GM19023 (cell line): ENCODE measurements around the gene PHB1.
"Not testable (repeated sequence)": the region's sequence is repeated elsewhere in the genome, so short reads cannot be mapped to it uniquely, and the experiment has no call there.

Experiments
- ATAC-seq: cut with Tn5 transposase; IDR thresholded peaks from one replicate; pipeline ENCODE4 v1.9.1; 2021; ENCODE audit warnings: mild to moderate bottlenecking, moderate library complexity; ENCODE audit not compliant: unreplicated experiment

Gene PHB1

DNA sequence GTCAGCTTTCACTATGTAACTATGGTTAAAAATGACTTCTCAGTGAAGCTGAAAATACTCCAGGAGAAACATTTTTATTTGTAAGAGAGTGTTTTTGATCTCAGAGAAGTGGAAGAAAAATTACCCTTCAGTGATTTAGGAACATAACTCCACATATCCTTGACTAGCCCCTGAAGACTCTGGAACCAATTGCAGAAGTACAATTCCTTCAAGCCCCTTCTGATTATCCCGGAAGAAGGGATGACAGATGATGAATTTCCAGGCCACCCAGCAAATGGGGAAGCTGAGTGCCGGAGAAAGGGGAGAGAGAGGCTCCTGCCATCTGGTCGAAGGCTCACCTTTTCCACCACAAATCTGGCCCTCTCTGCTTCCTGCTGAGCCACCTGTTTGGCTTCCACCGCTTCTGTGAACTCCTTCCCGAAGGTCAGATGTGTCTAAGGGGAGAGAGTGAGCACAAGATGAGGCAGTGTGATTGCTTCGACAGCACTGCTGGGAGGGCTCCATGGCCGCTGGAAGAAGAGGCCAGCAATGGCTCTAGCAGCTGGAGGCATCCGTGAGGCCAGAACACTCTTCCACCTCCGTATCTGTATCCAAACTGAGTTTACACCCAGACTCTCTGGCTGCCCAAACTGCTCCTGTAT, 8.1 kb downstream of the PHB1 start:
- ATAC-seq = no peak

- no peak for ATAC-seq
These were observed 9.8 kb downstream of the PHB1 start for GRCh38 chr17:49404906-49405305.

GRCh38 chr17:49404361-49404760, 10.3 kb downstream of the PHB1 start:
- no peak for ATAC-seq

DNA sequence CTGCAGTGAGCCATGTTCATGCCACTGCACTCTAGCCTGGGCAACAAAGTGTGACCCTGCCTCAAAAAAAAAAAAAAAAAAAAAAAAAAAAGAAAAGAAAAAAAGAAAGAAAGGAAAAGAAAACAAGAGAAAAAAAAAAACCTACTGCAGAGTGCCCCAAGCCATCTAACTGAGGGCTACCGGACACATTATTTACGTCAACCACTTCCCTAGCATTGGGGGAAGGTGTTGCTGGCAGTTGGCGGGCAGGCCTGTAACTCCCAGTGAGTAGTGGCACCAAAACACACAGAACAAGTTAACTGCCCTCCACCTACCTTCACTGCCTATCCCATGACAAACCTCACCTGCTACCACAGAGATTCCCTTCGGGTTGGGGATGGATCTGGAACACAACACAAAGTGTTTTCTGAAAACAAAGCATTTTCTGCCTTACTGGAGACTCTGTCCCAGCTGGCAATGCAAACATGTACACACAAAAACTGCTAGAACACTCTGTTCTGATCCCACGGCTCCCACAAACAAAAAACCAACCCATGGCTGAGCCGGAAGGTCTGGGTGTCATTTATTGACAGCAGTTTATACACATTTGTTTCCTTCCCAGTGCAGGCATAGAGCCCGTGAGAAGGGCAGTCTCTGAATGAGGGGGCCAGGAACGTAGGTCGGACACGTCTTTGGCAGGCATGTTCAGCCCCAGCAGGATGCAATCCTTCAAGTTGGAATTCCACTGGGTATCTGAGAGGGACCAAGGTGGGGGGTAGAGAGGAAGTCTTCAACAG, 11.0 kb downstream of the PHB1 start:
- no peak for ATAC-seq

GRCh38 chr17:49402706-49403105, 12.0 kb downstream of the PHB1 start:
- no peak for ATAC-seq

GRCh38 chr17:49401971-49402611, 12.6 kb downstream of the PHB1 start:
- no peak for ATAC-seq

GRCh38 chr17:49399995-49400394, 14.7 kb downstream of the PHB1 start:
- ATAC-seq = no peak

- no peak for ATAC-seq
These were observed 17.1 kb downstream of the PHB1 start for GRCh38 chr17:49397586-49397985.

- ATAC-seq = no peak
These were observed 21.0 kb downstream of the PHB1 start for GRCh38 chr17:49393491-49394255.

- no peak for ATAC-seq
These were observed 23.9 kb downstream of the PHB1 start for GRCh38 chr17:49390548-49391324.

DNA sequence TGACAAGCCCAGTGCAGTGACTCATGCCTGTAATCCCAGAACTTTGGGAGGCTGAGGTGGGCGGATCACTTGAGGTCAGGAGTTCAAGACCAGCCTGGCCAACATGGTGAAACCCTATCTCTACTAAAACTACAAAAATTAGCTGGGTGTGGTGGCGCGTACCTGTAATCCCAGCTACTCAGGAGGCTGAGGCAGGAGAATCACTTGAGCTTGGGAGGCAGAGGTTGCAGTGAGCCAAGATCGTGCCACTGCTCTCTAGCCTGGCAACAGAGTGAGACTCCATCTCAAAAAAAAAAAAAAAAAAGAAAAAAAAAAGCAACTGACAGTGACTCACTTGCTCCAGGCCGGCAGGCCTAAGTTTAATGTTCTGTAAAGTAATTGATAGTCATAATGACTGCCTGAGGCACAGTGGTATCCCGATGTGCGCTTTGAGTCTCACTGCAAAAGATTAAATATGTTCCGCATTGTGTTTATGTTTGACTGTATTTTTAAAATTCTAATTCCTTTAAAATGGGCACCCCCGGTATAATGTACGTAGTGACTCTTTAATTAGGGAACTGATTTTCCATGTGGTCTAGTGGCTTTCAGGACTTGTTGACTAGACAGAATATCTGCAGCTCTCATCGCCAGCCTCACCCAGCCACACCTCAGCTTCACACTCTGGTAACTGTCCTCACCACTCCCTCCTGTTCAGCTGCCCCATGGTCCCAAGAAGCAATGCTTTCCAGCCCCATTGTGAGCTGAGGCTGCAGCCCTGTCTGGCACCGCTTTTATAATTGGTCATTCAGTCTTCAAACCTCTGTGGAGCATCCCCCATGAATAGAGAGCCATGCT, 25.0 kb downstream of the PHB1 start:
- not testable (repeated sequence) for ATAC-seq

DNA sequence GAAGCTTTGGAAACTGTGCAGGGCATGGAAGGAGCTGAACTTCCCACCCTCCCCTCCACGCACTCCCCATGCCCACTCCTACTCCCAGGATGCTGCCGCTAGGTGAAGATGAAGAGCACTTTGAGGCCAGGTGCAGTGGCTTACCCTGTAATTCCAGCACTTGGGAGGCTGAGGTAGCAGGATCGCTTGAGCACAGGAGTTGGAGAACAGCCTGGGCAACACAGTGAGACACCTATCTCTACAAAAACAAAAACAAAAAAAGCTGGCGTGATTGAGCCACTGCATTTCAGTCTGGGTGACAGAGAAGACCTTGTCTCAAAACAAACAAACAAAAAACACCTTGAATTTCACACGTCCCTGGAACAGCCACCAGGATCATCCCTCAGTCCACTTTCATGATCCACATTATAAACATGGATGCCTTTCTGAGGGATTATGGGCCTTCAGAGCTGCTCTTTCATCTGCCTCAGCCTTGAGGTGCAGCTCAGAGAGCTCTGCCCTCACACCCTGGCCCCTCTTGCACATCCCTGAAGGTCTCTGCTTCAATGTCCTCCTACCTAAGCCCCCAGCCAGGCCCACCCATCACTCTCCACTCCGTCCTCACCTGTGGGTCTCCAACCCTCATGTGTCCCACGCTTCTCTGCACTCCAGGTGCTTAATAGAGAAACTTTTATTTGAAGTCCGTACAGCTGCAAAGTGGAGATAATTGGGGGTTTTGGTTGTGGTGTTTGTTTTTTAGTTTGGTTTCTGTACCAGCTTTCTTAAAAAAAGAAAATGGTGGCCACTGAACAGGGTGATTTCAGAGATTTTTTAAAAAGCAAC, 25.8 kb downstream of the PHB1 start:
- ATAC-seq = no peak

DNA sequence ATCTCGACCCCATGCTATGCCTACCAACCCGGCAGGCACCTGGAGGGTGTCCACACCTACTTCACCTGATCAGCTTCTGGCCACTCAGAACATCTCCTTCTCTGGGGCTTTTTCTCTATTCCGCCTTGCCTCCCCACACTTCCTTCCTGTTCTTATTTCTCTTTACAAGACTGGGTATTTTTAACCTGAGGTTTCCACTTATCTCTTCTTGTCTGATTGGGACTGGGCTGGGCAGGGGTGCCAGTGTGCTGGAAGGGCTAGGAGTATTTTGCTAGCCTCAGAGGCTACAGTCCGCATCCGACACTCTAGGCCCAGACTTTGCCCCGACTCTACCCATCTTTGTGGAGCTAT, 26.4 kb downstream of the PHB1 start:
- ATAC-seq = no peak

DNA sequence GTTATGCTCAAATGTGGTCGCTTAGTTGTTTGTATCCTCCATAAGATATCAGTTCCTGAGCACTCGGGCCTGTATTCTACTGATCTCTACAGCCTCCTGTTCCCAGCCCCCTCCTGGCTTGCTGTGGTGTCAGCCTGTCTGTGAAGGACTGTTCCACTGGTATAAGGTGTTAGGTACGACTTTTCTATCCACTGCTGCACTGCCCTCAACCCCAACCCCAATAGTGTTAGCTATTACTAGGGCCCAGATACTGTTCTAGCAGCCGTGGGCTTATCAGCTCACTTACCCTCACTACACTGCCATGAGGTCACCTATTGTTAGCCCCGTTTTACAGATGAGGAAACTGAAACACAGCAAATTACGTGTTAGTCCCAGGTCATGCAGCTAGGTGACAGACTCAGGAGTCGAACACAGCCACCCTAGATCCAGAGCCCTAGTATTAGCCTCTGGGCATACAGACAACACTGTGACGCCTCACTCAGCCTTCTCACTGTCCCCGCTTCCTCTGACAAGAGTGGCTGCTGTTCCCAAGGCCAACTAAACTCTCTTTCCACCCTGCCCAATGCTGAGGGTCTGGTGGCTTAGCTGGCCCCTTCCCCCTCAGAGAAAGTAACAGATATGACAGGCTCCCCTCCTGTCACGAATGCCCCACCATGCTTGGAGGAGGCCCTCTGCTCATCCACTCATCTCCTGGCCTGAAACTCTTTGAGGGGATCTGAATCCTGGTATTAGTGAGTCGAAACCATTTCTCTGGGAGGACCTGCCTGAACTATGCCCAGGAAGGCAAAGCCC, 27.0 kb downstream of the PHB1 start:
- no peak for ATAC-seq

GRCh38 chr17:49386373-49386772, 28.3 kb downstream of the PHB1 start:
- no peak for ATAC-seq

- no peak for ATAC-seq
These were observed 29.7 kb downstream of the PHB1 start for GRCh38 chr17:49384951-49385350.

DNA sequence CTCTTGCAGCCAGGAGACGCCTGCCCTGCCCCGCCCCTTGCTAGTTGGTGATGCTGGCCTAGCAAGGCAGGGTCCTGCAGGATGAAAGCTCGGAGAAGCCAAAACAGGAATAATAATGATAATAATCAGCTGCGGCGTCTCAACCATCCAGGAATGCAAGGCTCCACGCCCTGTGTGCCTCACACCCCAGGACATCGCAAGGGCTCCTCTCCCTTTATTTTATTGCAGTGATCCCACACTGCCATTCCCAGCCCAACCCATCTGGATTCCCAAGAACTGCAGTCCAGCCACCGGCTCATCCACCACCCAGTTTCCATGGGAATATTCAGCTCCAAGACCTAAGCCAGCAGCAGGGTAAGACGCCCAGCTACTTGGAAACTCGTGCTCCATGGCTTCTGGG, 31.6 kb downstream of the PHB1 start:
- no peak for ATAC-seq

DNA sequence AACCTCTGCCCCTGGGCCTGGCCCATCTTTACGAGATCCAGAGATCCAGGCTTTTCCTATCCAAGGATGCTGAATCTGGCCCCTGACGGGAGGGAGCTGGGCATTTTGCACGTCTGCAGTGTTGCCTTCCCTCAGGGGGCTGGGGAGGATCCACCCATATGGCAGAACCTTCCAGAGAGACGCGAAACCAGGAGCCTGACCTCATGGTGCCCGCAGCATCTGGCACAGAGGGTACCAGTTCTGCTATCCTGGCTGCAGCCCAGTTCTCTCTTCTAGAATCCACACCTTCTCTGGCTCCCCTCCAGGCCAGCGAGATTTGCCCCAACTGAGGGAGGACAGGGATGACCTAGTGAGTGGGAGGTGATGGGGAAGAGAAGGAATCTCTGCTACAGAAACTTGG, 32.1 kb downstream of the PHB1 start:
- no peak for ATAC-seq
